ENCODE measurements around the gene MRPL3. TPM values are rescaled to one million over a fixed set of nuclear protein-coding genes. Genes with fewer than 3 reads are reported as not detected.

The MRPL3 gene
- 51.1 TPM for total RNA-seq

- DNase-seq (ENCODE audit: low spot score): peak; percentile 85
These were observed at the start of gene MRPL3 for GRCh38 chr3:131502530-131503319. Gene MRPL3, minus strand, starts transcription at chr3:131502971. Its CDS starts 150 bp downstream, at chr3:131502821.

DNA sequence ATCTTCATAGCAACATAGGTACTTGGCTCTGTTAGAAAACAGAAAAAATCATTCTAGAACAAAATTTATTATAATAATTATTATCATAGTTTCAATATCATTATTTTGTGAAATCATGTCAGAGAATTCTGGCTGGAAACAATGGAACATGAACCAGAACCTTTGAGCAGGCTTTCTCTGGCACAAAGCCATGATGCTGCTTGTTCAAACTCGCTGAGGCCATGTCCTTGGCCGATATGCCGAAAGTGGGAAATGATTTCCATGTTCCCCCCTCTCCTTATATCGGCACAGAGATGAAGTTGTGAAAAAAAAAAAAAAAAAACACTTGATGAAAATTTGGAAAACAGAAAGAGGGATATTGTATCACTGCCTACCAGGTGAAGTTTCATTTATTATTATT lies 49.0 kb upstream of the MRPL3 start:
- DNase-seq (ENCODE audit: low spot score): no peak

DNA sequence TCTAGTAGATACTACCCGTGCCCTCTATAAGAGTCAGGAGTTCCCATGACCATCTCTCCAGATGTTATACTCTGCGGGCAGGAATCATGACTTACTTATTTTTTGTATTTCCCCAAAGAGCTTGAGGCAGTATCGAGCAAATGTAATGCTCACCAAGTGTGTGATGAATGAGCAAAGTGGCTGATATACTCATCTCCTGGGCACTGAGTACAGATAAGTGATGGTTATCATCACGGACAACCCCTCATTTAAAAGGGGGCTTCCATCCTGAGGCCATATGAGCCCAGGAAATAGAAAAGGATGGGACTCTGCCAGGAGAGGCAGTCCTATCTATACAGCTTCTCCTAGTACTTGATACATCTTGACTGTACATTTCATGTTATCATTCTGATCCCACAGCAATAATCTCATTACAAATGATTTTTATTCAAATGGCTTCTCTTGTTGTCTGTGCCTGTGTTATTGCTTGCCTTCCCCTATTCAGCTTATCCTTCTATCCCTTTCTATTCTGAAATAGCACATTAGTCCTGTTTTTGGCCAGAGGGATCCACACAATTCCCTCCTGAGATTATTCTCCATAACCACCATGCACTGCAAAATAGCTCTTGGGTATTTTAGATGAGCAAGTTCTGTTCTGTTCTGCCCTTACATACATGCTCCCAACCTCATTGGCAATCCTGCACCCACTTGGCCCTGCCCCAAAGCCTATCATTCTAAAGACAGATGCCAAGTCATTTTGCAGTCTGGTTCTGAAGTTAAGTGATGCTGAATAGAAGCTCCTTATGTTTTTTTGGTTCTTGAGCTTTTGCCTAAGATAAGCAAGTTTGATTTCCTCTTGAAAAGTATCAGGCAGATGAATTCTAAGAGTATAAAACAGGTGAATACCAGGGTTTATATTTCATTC lies 48.0 kb upstream of the MRPL3 start:
- DNase-seq (ENCODE audit: low spot score): no peak

- no peak for DNase-seq (ENCODE audit: low spot score)
These were observed 46.6 kb upstream of the MRPL3 start for GRCh38 chr3:131549340-131549739.

DNA sequence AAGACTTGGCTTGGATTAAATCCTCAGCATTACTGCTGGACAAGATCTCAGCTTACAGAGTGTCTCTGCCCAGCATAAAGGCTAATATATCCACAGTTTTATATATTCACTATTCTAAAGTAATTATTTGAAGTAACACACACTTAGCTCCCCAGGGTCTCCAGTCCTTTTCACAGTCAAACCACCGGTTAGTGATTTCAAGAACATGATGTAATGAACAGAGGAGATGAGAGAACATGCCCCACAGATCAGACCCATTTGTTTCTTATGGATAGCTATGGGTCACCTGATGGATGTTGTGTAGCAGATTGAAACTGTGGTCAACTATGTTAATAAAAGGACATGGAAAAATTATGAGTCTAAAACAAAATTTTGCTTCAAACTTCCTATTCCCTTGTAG lies 44.8 kb upstream of the MRPL3 start:
- no peak for DNase-seq (ENCODE audit: low spot score)

- no peak for DNase-seq (ENCODE audit: low spot score)
These were observed 43.7 kb upstream of the MRPL3 start for GRCh38 chr3:131546441-131546840.

GRCh38 chr3:131544557-131544956 lies 41.8 kb upstream of the MRPL3 start:
- DNase-seq (ENCODE audit: low spot score): no peak

- peak; percentile 75 for DNase-seq (ENCODE audit: low spot score)
These were observed 40.9 kb upstream of the MRPL3 start for GRCh38 chr3:131543714-131544113.

DNA sequence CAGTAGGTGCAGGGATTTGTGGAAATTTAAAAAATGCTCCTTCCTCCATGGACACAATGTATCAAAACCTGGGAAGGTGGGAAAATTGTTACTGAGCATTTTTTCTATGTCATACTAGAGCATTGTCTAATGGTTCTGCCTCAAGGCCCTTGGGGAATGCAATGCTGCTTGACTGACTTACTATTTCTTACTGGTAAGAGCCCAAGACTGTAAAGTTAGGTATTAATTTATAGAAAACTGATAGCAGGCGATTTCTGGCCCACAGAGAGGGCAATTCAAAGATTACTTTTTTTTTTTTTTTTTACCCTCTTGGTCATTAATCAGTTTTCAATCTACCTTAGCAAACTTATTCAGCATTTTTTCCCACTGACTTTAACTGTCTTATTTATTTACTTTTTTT lies 38.5 kb upstream of the MRPL3 start:
- DNase-seq (ENCODE audit: low spot score): no peak

DNA sequence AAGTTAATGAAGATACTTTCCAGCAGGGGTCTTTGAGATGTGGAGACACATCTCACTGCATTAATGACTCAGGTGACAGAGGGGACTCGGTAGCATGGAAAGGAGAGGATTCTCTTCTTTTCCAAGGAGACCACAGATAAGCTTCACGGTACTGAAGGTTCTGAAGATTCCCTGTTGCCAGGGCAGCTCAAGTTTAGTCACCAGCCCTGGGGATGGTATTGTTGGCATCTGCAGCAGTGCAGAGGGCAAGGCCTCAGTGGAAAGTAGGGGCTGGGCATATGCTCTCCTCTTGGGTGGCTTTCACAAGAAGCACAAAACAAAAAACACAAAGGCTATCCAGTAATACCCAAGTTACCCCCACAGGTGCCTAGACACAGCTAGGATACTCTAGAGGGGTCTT lies 38.0 kb upstream of the MRPL3 start:
- DNase-seq (ENCODE audit: low spot score): no peak

- DNase-seq (ENCODE audit: low spot score): no peak
These were observed 37.4 kb upstream of the MRPL3 start for GRCh38 chr3:131540143-131540542.

- DNase-seq (ENCODE audit: low spot score): no peak
These were observed 36.2 kb upstream of the MRPL3 start for GRCh38 chr3:131538968-131539367.

- no peak for DNase-seq (ENCODE audit: low spot score)
These were observed 34.8 kb upstream of the MRPL3 start for GRCh38 chr3:131537531-131537930.

DNA sequence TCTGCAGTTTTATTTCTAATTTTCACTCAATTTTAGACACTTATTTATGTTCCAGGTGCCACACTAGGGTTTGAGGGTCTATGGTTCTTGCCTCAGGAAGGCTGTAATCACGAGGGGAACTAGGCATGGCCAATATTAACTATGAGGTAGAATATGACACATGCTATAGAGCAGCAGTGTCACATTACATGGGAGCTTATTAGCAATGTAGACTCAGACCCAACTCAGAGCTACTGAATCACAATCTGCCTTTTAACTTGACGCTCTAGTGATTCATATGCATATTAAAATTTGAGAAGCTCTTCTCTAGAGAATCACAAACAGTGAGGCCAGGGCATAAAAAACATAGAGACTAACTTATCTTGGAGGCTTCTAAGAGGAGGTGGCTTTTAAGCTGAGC lies 32.8 kb upstream of the MRPL3 start:
- DNase-seq (ENCODE audit: low spot score): no peak

- no peak for DNase-seq (ENCODE audit: low spot score)
These were observed 32.4 kb upstream of the MRPL3 start for GRCh38 chr3:131535131-131535530.

GRCh38 chr3:131532645-131533044 lies 29.9 kb upstream of the MRPL3 start:
- no peak for DNase-seq (ENCODE audit: low spot score)

GRCh38 chr3:131530843-131531242 lies 28.1 kb upstream of the MRPL3 start:
- DNase-seq (ENCODE audit: low spot score): no peak

DNA sequence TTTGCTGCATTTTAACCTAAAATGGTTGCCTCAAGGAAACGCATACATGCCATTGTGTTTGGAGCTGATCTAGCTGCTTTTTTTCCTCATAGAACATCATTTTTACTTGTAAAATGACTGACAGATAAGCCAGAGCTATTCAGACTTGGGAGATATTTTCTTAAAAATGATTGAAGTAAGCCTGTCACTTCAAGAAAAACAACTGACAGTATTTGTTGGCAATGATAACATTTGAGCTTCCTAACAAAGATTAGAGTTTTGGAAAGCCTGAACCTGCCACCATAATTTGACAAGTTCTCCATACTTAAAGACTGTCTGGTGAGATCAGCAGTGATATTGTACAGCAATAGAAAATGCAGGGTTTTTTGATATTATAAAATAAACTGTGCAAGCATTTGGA lies 27.6 kb upstream of the MRPL3 start:
- no peak for DNase-seq (ENCODE audit: low spot score)

DNA sequence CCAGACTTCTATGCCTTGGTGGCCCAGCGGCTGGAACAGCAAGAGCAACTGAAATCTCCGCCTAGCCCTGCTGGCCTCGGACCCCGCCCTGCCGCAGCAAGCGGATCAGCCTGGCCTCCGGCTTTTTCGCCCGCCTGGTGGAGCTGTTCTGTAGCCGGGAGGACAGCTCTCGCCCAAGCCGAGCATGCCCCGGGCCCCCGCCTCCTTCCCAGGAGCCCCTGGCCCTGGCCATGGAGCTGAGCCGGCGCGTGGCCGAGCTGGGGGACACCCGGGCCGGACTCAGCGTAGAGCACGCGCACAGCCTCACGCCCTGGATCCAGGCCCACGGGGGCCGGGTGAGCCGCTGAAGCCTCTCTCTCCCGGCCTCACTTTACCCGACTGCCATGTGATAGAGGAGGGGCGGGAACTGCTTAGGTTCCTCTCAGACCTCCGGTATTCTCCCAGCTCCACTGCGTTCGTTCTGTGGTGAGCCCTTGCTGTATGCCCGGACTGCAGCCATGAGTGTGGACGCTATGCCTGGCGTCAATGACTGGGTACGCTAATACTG lies 24.1 kb upstream of the MRPL3 start:
- DNase-seq (ENCODE audit: low spot score): no peak

DNA sequence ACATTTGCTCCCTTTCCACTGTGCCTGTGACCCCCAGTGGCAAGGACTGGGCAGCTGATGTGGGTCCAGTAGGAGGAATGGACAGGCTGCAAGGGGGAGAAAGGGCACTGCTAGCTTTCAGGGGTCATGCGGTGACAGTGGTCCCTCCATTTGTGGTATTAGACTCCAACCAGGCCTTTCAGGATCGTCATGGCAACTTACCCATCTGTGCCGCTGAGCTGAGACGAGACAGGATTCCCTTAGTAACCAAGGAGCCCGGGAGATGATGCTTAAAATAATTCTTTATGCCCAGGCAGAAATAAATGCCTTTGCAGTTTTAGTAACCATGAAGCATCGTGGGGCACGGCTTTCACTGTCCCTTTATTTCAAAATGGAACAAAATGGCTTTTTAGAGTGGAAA lies 15.9 kb upstream of the MRPL3 start:
- no peak for DNase-seq (ENCODE audit: low spot score)

GRCh38 chr3:131505421-131505820 lies 2.6 kb upstream of the MRPL3 start:
- no peak for DNase-seq (ENCODE audit: low spot score)

GRCh38 chr3:131503320-131503635 lies 507 bp upstream of the MRPL3 start:
- DNase-seq (ENCODE audit: low spot score): no peak

DNA sequence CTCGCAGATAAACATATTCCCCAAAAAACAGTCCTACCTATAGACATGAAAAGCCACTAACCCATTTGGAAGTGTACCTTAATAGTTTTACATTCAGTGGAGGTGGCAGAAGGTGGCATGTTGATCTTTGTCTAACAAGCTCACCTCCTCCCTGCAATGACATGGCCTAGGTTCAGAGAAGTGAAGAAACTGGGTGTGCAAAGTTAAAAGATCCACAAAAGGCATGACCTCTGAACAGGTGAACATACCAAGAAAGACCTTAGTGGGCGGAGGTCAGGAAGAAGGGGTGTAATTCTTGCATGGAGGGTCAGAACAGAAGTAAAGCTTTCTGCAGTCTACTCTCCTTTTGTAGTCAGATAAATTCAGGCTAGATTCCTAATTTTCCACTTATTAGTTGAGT lies 822 bp downstream of the MRPL3 start:
- no peak for DNase-seq (ENCODE audit: low spot score)

Measured in mucosa of gallbladder (tissue), 1 donor.